Measurements from ENCODE around the gene BCAT1.
A peak's percentile ranks its signal among the peaks of the same experiment; 100 is the strongest.

The BCAT1 gene

GRCh38 chr12:24902511-24903328 is 46.2 kb downstream of the BCAT1 start:
- no peak for TF ChIP-seq CTCF (IDR thresholded peaks at IDR 0.05; ENCODE audit: extremely low read depth, missing control alignments)
- DNase-seq (ENCODE audit: low spot score) = peak; percentile 61

GRCh38 chr12:24901576-24902461 is 47.1 kb downstream of the BCAT1 start:
- peak; percentile 57 for DNase-seq (ENCODE audit: low spot score)
- no peak for TF ChIP-seq CTCF (IDR thresholded peaks at IDR 0.05; ENCODE audit: extremely low read depth, missing control alignments)

GRCh38 chr12:24900196-24900595 is 48.7 kb downstream of the BCAT1 start:
- TF ChIP-seq CTCF (IDR thresholded peaks at IDR 0.05; ENCODE audit: extremely low read depth, missing control alignments) = no peak
- DNase-seq (ENCODE audit: low spot score) = no peak

GRCh38 chr12:24899503-24900075 is 49.3 kb downstream of the BCAT1 start:
- TF ChIP-seq CTCF (IDR thresholded peaks at IDR 0.05; ENCODE audit: extremely low read depth, missing control alignments) = no peak
- no peak for DNase-seq (ENCODE audit: low spot score)

- no peak for TF ChIP-seq CTCF (IDR thresholded peaks at IDR 0.05; ENCODE audit: extremely low read depth, missing control alignments)
Measured at GRCh38 chr12:24898606-24899005, 50.3 kb downstream of the BCAT1 start.

GRCh38 chr12:24898185-24898584 is 50.7 kb downstream of the BCAT1 start:
- no peak for DNase-seq (ENCODE audit: low spot score)
- no peak for TF ChIP-seq CTCF (IDR thresholded peaks at IDR 0.05; ENCODE audit: extremely low read depth, missing control alignments)

More at GRCh38 chr12:24898606-24899005, 50.3 kb downstream of the BCAT1 start:
- DNase-seq (ENCODE audit: low spot score) = no peak
